ENCODE results near the gene CDC42BPG.

CDC42BPG gene

DNA sequence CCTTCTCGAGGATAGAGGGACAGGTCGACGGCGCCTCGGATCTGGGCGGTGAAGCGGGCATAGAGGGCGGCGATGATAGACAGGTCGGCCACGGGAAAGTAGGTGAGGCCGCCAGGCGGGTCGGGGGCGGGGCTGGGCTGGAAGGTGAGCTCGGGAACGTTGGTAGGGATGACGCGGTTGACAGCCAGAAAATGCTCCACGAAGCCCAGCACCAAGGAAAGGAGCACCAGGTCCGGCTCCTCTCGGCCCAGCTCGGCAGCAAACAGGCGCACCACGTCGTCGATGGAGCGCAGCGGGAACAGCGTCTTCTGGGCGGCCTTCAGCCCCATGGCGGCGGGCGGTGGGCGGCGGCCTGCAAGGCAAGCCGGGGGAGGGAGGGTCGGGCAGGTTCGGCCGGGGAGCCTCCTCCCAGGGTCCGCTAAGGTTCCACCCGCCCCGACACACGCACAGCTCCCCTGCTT lies 34.6 kb downstream of the CDC42BPG start:
- Mint-ChIP-seq H3K4me3 (peak overlapping the region; percentile 97), H3K4me1 (ENCODE audit: low read depth) (peaks cover 16% of the 10 kb centered on the region), H3K36me3 (ENCODE audit: low read depth) (peaks cover 6% of the 10 kb centered on the region), H3K27me3 (ENCODE audit: low read depth) (peaks cover 4% of the 10 kb centered on the region), H3K9me3 (no peaks in the 10 kb centered on the region), H3K27ac (peak overlapping the region; percentile 70)

GRCh38 chr11:64805481-64805880 lies 39.0 kb downstream of the CDC42BPG start:
- no peak overlapping the region for H3K4me3 Mint-ChIP-seq
- no peak overlapping the region for H3K27ac Mint-ChIP-seq
- H3K9me3 Mint-ChIP-seq, result no peaks in the 10 kb centered on the region
- H3K4me1 Mint-ChIP-seq (ENCODE audit: low read depth), result peaks cover 20% of the 10 kb centered on the region
- no peaks in the 10 kb centered on the region for H3K27me3 Mint-ChIP-seq (ENCODE audit: low read depth)
- peaks cover 6% of the 10 kb centered on the region for H3K36me3 Mint-ChIP-seq (ENCODE audit: low read depth)

DNA sequence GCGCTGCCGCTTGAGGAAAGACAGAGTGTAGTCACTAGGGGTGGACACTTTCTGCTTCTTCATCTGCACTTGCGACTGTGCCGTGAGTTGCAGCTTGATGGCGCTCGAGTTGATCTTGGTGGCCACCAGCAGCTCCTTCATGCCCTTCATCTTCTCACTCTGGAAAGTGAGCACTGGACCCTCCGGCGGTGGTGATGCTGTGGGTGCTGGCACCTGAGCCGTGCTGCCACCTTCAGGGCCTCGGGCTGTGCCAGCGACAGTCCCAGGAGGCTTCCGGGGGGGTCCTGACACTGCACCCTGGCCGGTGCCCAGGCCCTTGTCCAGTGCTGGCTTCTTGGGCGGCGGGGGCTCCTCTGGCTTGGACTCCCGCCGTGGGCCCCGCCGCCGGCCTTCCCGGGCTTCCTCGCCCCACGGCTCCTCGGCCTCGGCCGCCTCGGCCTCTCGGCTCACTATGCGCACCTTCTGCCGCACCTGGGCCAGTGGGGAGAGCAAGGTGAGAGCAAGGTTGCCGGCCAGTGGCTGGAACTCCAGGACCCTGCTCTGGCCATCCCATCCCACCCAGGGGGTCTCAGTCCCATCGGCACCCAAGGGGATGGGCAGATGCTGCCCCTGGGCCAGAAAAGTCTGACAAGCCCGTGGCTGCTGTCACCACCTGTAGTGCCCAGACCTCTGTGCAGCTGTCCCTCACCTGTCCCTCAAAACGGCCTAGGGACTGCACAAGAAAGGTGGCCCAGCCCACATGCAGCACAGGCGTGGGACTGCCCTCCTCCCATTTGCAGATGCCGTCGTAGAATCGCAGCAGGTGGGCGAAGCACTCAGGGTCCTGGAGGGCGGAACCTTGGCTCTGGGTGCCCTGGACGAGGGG lies 39.9 kb downstream of the CDC42BPG start:
- H3K9me3 Mint-ChIP-seq, result no peaks in the 10 kb centered on the region
- H3K4me3 Mint-ChIP-seq, result no peak overlapping the region
- H3K27me3 Mint-ChIP-seq (ENCODE audit: low read depth), result no peaks in the 10 kb centered on the region
- H3K36me3 Mint-ChIP-seq (ENCODE audit: low read depth), result peaks cover 7% of the 10 kb centered on the region
- no peak overlapping the region for H3K27ac Mint-ChIP-seq
- H3K4me1 Mint-ChIP-seq (ENCODE audit: low read depth), result peaks cover 17% of the 10 kb centered on the region

GRCh38 chr11:64803846-64804345 lies 40.6 kb downstream of the CDC42BPG start:
- no peaks in the 10 kb centered on the region for H3K27me3 Mint-ChIP-seq (ENCODE audit: low read depth)
- peak overlapping the region; percentile 86 for H3K27ac Mint-ChIP-seq
- H3K36me3 Mint-ChIP-seq (ENCODE audit: low read depth), result peaks cover 10% of the 10 kb centered on the region
- peaks cover 13% of the 10 kb centered on the region for H3K4me1 Mint-ChIP-seq (ENCODE audit: low read depth)
- H3K9me3 Mint-ChIP-seq, result no peaks in the 10 kb centered on the region
- peak overlapping the region; percentile 85 for H3K4me3 Mint-ChIP-seq

DNA sequence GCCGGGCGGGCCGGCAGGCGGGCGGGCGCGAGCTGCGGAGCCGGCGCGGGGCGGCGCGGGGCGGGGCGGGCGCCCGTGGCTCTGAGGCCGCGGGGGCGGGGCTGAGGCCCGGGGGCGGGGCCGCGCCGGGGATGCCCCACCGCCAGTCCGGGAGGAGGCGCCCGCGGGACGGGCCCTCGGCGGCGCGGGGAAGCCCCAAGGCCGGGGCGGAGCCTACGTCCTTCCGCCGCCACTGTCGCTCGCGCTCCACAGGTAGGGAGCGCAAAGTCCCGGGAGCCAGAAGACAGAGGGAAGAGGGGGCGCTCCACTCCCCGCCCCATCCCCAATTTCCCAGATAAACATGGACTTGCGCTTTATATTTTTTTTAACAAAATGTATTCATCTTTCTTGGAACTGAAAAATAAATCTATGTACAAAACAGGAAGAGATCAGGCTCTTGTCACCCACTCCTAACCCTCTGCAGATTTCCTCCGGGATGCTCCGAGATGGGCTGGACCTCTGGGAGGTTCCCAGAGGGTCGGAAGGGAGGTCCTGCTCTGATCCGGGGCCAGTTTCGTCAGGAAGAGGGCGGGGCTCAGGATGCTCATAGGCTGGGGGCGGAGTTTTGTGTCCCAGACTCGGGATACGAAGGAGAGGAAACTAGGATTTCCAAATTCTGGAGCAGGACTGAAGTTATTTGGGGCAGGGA lies 41.2 kb downstream of the CDC42BPG start, which contains the start of gene MAP4K2:
Gene MAP4K2 (minus strand): TSS at position 57 of the 688 bp plus-strand sequence. CDS start 65 bp downstream, outside the sequence.
- no peaks in the 10 kb centered on the region for H3K9me3 Mint-ChIP-seq
- H3K27me3 Mint-ChIP-seq (ENCODE audit: low read depth), result no peaks in the 10 kb centered on the region
- peaks cover 16% of the 10 kb centered on the region for H3K4me1 Mint-ChIP-seq (ENCODE audit: low read depth)
- peak within 1 kb of the TSS; percentile 86 for H3K27ac Mint-ChIP-seq
- H3K4me3 Mint-ChIP-seq, result peak within 1 kb of the TSS; percentile 85
- peaks cover 13% of the 10 kb centered on the region for H3K36me3 Mint-ChIP-seq (ENCODE audit: low read depth)

- peaks cover 16% of the 10 kb centered on the region for H3K4me1 Mint-ChIP-seq (ENCODE audit: low read depth)
- H3K9me3 Mint-ChIP-seq, result no peaks in the 10 kb centered on the region
- H3K27ac Mint-ChIP-seq, result peak overlapping the region; percentile 52
- H3K4me3 Mint-ChIP-seq, result peak overlapping the region; percentile 77
- peaks cover 13% of the 10 kb centered on the region for H3K36me3 Mint-ChIP-seq (ENCODE audit: low read depth)
- no peaks in the 10 kb centered on the region for H3K27me3 Mint-ChIP-seq (ENCODE audit: low read depth)
These were observed 41.9 kb downstream of the CDC42BPG start for GRCh38 chr11:64802370-64803157.

GRCh38 chr11:64801561-64802369 lies 42.7 kb downstream of the CDC42BPG start:
- H3K4me1 Mint-ChIP-seq (ENCODE audit: low read depth), result peaks cover 13% of the 10 kb centered on the region
- H3K27me3 Mint-ChIP-seq (ENCODE audit: low read depth), result no peaks in the 10 kb centered on the region
- peaks cover 10% of the 10 kb centered on the region for H3K36me3 Mint-ChIP-seq (ENCODE audit: low read depth)
- H3K9me3 Mint-ChIP-seq, result no peaks in the 10 kb centered on the region
- H3K27ac Mint-ChIP-seq, result peak overlapping the region; percentile 52
- peak overlapping the region; percentile 77 for H3K4me3 Mint-ChIP-seq

- no peak overlapping the region for H3K27ac Mint-ChIP-seq
- peaks cover 10% of the 10 kb centered on the region for H3K36me3 Mint-ChIP-seq (ENCODE audit: low read depth)
These were observed 43.3 kb downstream of the CDC42BPG start for GRCh38 chr11:64801158-64801464.

DNA sequence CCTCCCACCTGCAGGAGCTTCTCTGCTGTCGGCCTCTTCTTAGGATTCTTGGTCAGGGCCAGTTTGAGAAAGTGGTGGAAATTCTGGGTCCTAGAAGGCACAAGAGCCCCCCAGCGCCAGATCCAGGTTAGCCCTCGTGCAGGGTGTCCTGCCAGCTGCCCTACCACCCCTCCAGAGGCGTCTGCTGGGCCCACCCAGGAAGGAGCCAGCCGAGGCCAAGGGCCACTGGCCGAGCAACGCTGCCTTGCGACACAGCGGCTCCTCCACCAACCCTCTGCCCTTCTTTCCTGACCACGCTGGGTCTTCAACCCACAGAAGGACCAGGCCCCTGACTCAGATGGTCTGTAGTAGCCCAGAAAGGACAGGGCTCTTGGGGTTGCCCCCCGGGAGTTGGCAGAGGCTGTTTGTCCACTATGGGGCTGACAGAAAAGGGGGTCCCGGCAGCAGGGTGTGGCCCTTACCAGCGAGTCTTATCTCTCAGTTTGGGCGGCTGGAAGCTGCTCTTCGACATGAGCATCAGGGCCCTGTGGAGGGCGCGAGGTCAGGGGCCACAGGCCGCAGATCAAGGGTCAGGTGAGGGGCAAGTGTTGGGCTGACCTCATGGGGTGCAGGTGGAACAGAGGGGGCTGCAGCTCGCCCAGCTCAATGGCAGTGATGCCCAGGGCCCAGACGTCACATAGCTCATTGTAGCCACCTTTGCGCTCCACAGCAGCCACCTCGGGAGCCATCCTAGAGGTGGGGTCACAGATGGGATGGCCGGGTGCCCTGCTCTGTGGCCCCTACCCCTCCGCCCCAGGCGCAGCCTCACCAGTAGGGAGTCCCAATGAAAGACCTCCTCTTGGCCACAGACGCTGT lies 43.9 kb downstream of the CDC42BPG start:
- Mint-ChIP-seq H3K9me3 (no peaks in the 10 kb centered on the region), H3K27ac (no peak overlapping the region), H3K4me1 (ENCODE audit: low read depth) (peaks cover 12% of the 10 kb centered on the region), H3K27me3 (ENCODE audit: low read depth) (no peaks in the 10 kb centered on the region), H3K36me3 (ENCODE audit: low read depth) (peaks cover 9% of the 10 kb centered on the region), H3K4me3 (peak overlapping the region; percentile 10)

More at GRCh38 chr11:64801158-64801464, 43.3 kb downstream of the CDC42BPG start:
- H3K4me3 Mint-ChIP-seq, result peak overlapping the region; percentile 10
- no peaks in the 10 kb centered on the region for H3K9me3 Mint-ChIP-seq
- H3K27me3 Mint-ChIP-seq (ENCODE audit: low read depth), result no peaks in the 10 kb centered on the region
- peaks cover 12% of the 10 kb centered on the region for H3K4me1 Mint-ChIP-seq (ENCODE audit: low read depth)

GRCh38 chr11:64799623-64800302 lies 44.7 kb downstream of the CDC42BPG start:
- Mint-ChIP-seq H3K36me3 (ENCODE audit: low read depth) (peaks cover 10% of the 10 kb centered on the region), H3K4me3 (no peak overlapping the region), H3K4me1 (ENCODE audit: low read depth) (peaks cover 16% of the 10 kb centered on the region), H3K27me3 (ENCODE audit: low read depth) (no peaks in the 10 kb centered on the region), H3K27ac (no peak overlapping the region), H3K9me3 (no peaks in the 10 kb centered on the region)

DNA sequence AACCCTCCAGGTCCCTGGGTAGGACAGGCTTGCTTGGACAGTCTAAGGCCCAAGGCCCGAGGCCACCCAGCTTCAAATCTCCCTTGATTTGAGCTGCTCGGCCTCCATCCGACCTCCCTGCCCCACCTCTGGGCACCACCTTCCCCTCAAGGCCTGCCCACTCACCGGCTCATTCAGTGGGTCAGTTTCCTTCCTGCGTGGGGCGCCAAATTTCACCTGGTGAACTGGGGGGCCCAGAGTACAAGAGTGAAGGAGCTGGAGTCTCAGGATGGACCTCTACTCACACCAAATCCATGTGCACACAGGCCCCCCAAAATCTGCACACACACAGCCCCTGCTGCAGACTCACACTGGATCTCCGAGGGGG lies 45.2 kb downstream of the CDC42BPG start:
- H3K4me1 Mint-ChIP-seq (ENCODE audit: low read depth), result peaks cover 18% of the 10 kb centered on the region
- H3K36me3 Mint-ChIP-seq (ENCODE audit: low read depth), result peaks cover 12% of the 10 kb centered on the region
- no peak overlapping the region for H3K27ac Mint-ChIP-seq
- no peaks in the 10 kb centered on the region for H3K9me3 Mint-ChIP-seq
- H3K4me3 Mint-ChIP-seq, result no peak overlapping the region
- H3K27me3 Mint-ChIP-seq (ENCODE audit: low read depth), result no peaks in the 10 kb centered on the region

GRCh38 chr11:64796757-64797541 lies 47.5 kb downstream of the CDC42BPG start:
- Mint-ChIP-seq H3K36me3 (ENCODE audit: low read depth) (peaks cover 12% of the 10 kb centered on the region), H3K27me3 (ENCODE audit: low read depth) (no peaks in the 10 kb centered on the region), H3K9me3 (no peaks in the 10 kb centered on the region), H3K4me3 (no peak overlapping the region), H3K27ac (no peak overlapping the region), H3K4me1 (ENCODE audit: low read depth) (peaks cover 17% of the 10 kb centered on the region)
